GM23338 (cell line): ENCODE results near the gene SSTR4. TPM values are rescaled to one million over a fixed set of nuclear protein-coding genes. Genes with fewer than 3 reads are reported as not detected.
A peak's percentile ranks its signal among the peaks of the same experiment; 100 is the strongest.

Experiments
- ATAC-seq: fragments of 200-7000 bp; cut with Tn5 transposase; 3 replicates; pipeline ENCODE4 v1.9.1; 2020
- DNase-seq: peaks from one replicate; pipeline ENCODE4 v3.0.0-alpha.2; 2015; ENCODE audit warnings: low spot score
- H2AFZ ChIP-seq: fragments of 200-600 bp; sonication (generic); 2 replicates; pipeline ENCODE4 v1.8.0; 2016; ENCODE audit warnings: antibody characterized with exemption, mild to moderate bottlenecking, moderate library complexity
- H3F3A ChIP-seq: fragments of 200-600 bp; sonication (generic); replicated peaks from 2 replicates; pipeline ENCODE4 v1.8.0; 2017; ENCODE audit warnings: antibody characterized with exemption, mixed run types, low read depth
- H3K27ac ChIP-seq: fragments of 200-600 bp; sonication (generic); 2 replicates; pipeline ENCODE4 v1.6.1; 2016; ENCODE audit warnings: low read depth
- H3K27me3 ChIP-seq: fragments of 200-600 bp; sonication (generic); 2 replicates; pipeline ENCODE4 v1.8.0; 2016; ENCODE audit warnings: mild to moderate bottlenecking, mixed run types, moderate library complexity; ENCODE audit not compliant: insufficient read depth
- H3K36me3 ChIP-seq: fragments of 200-600 bp; sonication (generic); 2 replicates; pipeline ENCODE4 v1.8.0; 2016; ENCODE audit warnings: mild to moderate bottlenecking; ENCODE audit not compliant: insufficient read depth
- H3K4me1 ChIP-seq: fragments of 200-600 bp; sonication (generic); 2 replicates; pipeline ENCODE4 v1.8.0; 2016; ENCODE audit warnings: mild to moderate bottlenecking, moderate library complexity; ENCODE audit not compliant: insufficient read depth
- H3K4me2 ChIP-seq: fragments of 200-600 bp; sonication (generic); 2 replicates; pipeline ENCODE4 v1.7.1; 2017; ENCODE audit warnings: mixed run types
- H3K4me3 ChIP-seq: fragments of 200-600 bp; sonication (generic); 2 replicates; pipeline ENCODE4 v1.6.1; 2016; ENCODE audit warnings: mixed run types
- H3K79me2 ChIP-seq: fragments of 200-600 bp; sonication (generic); replicated peaks from 2 replicates; pipeline ENCODE4 v1.8.0; 2017; ENCODE audit warnings: mild to moderate bottlenecking; ENCODE audit not compliant: insufficient read depth
- H3K9me2 ChIP-seq: fragments of 200-600 bp; sonication (generic); 2 replicates; pipeline ENCODE4 v1.8.0; 2017; ENCODE audit not compliant: insufficient read depth
- H4K20me1 ChIP-seq: fragments of 200-600 bp; sonication (generic); replicated peaks from 2 replicates; pipeline ENCODE4 v1.8.0; 2017; ENCODE audit warnings: mild to moderate bottlenecking; ENCODE audit not compliant: insufficient read depth
- H3K27ac Mint-ChIP-seq: 2 replicates; pipeline ENCODE4 v1.8.0; 2020; ENCODE audit warnings: inconsistent platforms, mild to moderate bottlenecking, moderate library complexity, mixed read lengths
- H3K27me3 Mint-ChIP-seq: 3 replicates; pipeline ENCODE4 v1.8.0; 2022; ENCODE audit warnings: low read depth, mild to moderate bottlenecking, moderate library complexity, mixed read lengths, inconsistent platforms; ENCODE audit not compliant: insufficient read depth, poor library complexity
- H3K36me3 Mint-ChIP-seq: 3 replicates; pipeline ENCODE4 v1.8.0; 2021; ENCODE audit warnings: low read depth, mild to moderate bottlenecking, inconsistent platforms, moderate library complexity, mixed read lengths
- H3K4me1 Mint-ChIP-seq: 3 replicates; pipeline ENCODE4 v1.8.0; 2020; ENCODE audit warnings: mild to moderate bottlenecking, inconsistent platforms, mixed read lengths
- H3K4me3 Mint-ChIP-seq: 3 replicates; pipeline ENCODE4 v1.8.0; 2021; ENCODE audit warnings: moderate library complexity, mild to moderate bottlenecking, inconsistent platforms, mixed read lengths
- H3K9me3 Mint-ChIP-seq: 3 replicates; pipeline ENCODE4 v1.8.0; 2020; ENCODE audit warnings: moderate library complexity, mild to moderate bottlenecking, inconsistent platforms, mixed read lengths
- CREB1 ChIP-seq: fragments of 250-450 bp; sonication (Bioruptor Pico); IDR thresholded peaks from 2 replicates; pipeline ENCODE4 v1.5.0; 2020; ENCODE audit warnings: low read depth, mild to moderate bottlenecking, moderate library complexity
- CTCF ChIP-seq, 2 experiments: fragments of 200-600 bp in 1 of 2; sonication (generic) in 1 of 2; conservative IDR thresholded peaks; 2 replicates each; pipeline versions ENCODE4 v1.5.1 to v1.6.1; 2016 to 2017; ENCODE audit warnings: antibody characterized with exemption in 2 of 2, low read depth in 2 of 2, mild to moderate bottlenecking in 2 of 2, moderate library complexity in 1 of 2
- EZH2 ChIP-seq: fragments of 200-600 bp; sonication (generic); IDR thresholded peaks from one replicate; pipeline ENCODE4 v1.8.0; 2017; ENCODE audit warnings: antibody characterized with exemption, mild to moderate bottlenecking, low read depth; ENCODE audit not compliant: unreplicated experiment
- EZH2phosphoT487 ChIP-seq: fragments of 200-600 bp; sonication (generic); IDR thresholded peaks from one replicate; pipeline ENCODE4 v1.8.1; 2018; ENCODE audit warnings: antibody characterized with exemption; ENCODE audit not compliant: unreplicated experiment
- POLR2AphosphoS5 ChIP-seq: IDR thresholded peaks from 2 replicates; pipeline ENCODE4 v1.6.1; 2016; ENCODE audit warnings: antibody characterized with exemption, low read depth
- ZNF114 ChIP-seq: fragments of 250-450 bp; sonication (Bioruptor Pico); IDR thresholded peaks from 2 replicates; pipeline ENCODE4 v1.5.0; 2020; ENCODE audit warnings: mild to moderate bottlenecking, moderate library complexity
- ZNF331 ChIP-seq: fragments of 250-450 bp; sonication (Bioruptor Pico); IDR thresholded peaks from 2 replicates; pipeline ENCODE4 v1.5.0; 2020; ENCODE audit warnings: low read depth, mild to moderate bottlenecking, moderate library complexity
- ZNF462 ChIP-seq: fragments of 250-450 bp; sonication (Bioruptor Pico); IDR thresholded peaks from 2 replicates; pipeline ENCODE4 v1.5.0; 2020; ENCODE audit warnings: mild to moderate bottlenecking, moderate library complexity
- polyA plus RNA-seq: library from polyadenylated mRNA; unstranded; fragments of >200 nt; fragmentation: Nextera tagmentation; extraction: Ambion mirVana; gene quantifications from 2 replicates; pipeline ENCODE4 v1.2.1, GENCODE V29; 2016
- total RNA-seq: library from RNA; depleted of rRNA; stranded (reverse); fragments of >200 nt; shearing (Covaris generic); gene quantifications from 2 replicates; pipeline ENCODE4 v1.2.3, GENCODE V29; 2014
- TF ChIP-seq, protein P1 (sequence below): IDR thresholded peaks from 2 replicates; pipeline ENCODE4 v1.6.1; 2016; ENCODE audit warnings: antibody characterized with exemption

SSTR4 gene
- total and polyA plus RNA-seq, 2 experiments from 2014 or later = not detected

DNA sequence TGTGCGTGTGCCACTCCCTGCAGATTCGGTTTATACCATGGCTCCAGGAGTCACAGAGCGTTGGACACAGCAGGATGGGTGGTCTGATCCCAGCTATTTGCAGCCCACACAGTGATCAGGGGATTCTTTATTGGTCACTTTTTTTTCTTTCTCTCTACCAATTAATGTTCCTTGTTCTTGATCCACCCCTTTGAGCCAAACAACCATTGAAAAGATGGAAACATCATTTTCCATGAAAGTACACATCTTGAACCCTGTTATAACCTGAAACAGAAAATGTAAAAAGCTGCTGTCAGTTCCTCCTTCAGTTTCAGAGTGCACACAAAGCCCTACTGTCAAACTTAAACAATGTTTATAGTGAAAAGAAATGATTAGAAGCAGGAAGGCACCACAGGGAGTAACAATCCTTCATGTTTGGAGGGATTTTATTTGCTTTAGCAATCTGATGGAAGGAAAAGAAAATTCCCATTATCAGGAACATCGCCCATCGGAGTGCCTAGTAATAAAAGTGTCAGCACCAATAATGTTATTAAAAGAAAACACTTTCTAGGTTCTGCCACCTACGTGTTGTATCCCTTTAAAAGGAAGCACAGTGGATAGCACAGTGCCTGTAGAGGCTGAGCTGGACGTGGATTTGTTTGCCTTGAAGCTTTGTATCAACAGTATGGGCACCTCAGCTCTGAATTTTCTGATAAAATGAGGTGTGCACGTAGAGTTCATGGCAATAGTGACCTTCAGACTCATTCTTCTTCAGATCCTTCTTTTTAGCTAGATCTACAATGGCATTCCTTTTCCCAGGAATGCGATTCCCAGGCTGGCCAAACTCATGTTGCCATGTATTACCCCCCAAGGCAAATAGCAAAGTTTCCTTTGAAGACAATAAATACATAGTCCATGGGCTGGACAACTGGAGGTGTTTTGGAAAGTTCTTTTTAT is 30.4 kb downstream of the SSTR4 start:
- Histone ChIP-seq H4K20me1 (no peaks in the 10 kb centered on the region), H3K4me2 (no peak overlapping the region)

DNA sequence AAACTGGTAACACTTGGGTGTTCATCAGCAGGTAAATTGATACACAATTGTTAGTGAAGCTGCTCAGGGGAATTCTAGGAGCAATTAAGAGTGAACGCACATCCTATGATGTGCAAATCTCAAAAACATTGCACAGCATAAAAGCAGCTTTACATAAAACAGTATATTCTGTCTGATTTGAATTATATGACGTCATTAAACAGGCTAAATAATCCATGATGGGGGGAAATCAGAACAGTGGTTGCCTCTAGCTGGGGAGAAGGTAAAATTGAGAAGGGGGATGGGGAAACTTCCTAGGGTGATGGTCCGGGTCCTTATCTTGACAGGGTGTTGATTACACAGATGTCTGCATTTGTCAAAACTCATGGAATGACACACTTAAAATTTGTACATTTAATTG is 31.7 kb downstream of the SSTR4 start:
- peaks cover 15% of the 10 kb centered on the region for H3K9me2 ChIP-seq
- H3K36me3 ChIP-seq = no peaks in the 10 kb centered on the region
- Mint-ChIP-seq H3K9me3 (no peaks in the 10 kb centered on the region), H3K27ac (no peak overlapping the region), H3K27me3 (no peaks in the 10 kb centered on the region), H3K4me3 (no peak overlapping the region), H3K4me1 (peaks cover 18% of the 10 kb centered on the region), H3K36me3 (no peaks in the 10 kb centered on the region)
- H3K79me2 ChIP-seq = no peaks in the 10 kb centered on the region
- no peaks in the 10 kb centered on the region for H3K27me3 ChIP-seq
- H4K20me1 ChIP-seq = no peaks in the 10 kb centered on the region
- H3F3A ChIP-seq = no peaks in the 10 kb centered on the region
- H3K4me1 ChIP-seq = peaks cover 20% of the 10 kb centered on the region
- no peak for DNase-seq
- H3K4me2 ChIP-seq = no peak overlapping the region
- no peak overlapping the region for H3K27ac ChIP-seq
- no peak overlapping the region for H3K4me3 ChIP-seq
- no peak overlapping the region for H2AFZ ChIP-seq
- no peak for ATAC-seq
- TF ChIP-seq CREB1 = no peak
- TF ChIP-seq ZNF331 = no peak
- no peak for TF ChIP-seq EZH2
- TF ChIP-seq CTCF (conservative IDR thresholded peaks at IDR 0.05; ENCODE audit: low read depth in 2 of 2) = no peak
- TF ChIP-seq ZNF114 (CRISPR knock-in tag) = no peak
- no peak for TF ChIP-seq EZH2phosphoT487
- TF ChIP-seq, protein P1, sequence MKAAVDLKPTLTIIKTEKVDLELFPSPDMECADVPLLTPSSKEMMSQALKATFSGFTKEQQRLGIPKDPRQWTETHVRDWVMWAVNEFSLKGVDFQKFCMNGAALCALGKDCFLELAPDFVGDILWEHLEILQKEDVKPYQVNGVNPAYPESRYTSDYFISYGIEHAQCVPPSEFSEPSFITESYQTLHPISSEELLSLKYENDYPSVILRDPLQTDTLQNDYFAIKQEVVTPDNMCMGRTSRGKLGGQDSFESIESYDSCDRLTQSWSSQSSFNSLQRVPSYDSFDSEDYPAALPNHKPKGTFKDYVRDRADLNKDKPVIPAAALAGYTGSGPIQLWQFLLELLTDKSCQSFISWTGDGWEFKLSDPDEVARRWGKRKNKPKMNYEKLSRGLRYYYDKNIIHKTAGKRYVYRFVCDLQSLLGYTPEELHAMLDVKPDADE = no peak
- no peak for TF ChIP-seq ZNF462 (CRISPR knock-in tag)

More for the DNA sequence above, 30.4 kb downstream of the SSTR4 start:
- Histone ChIP-seq H3F3A (no peaks in the 10 kb centered on the region), H3K36me3 (no peaks in the 10 kb centered on the region), H3K4me3 (no peak overlapping the region), H3K9me2 (peaks cover 15% of the 10 kb centered on the region), H2AFZ (peak overlapping the region; percentile 9; the same call in 1 of the 2 replicates), H3K4me1 (peaks cover 24% of the 10 kb centered on the region), H3K27ac (no peak overlapping the region), H3K27me3 (no peaks in the 10 kb centered on the region), H3K79me2 (no peaks in the 10 kb centered on the region)
- no peaks in the 10 kb centered on the region for H3K9me3 Mint-ChIP-seq
- no peak for ATAC-seq
- H3K36me3 Mint-ChIP-seq = no peaks in the 10 kb centered on the region
- no peak overlapping the region for H3K27ac Mint-ChIP-seq
- TF ChIP-seq, protein P1 = no peak
- no peak for TF ChIP-seq POLR2AphosphoS5
- TF ChIP-seq ZNF114 (CRISPR knock-in tag) = no peak
- H3K27me3 Mint-ChIP-seq = peaks cover 2% of the 10 kb centered on the region
- no peak overlapping the region for H3K4me3 Mint-ChIP-seq
- no peak for DNase-seq
- peaks cover 24% of the 10 kb centered on the region for H3K4me1 Mint-ChIP-seq
